ENCODE measurements around the gene JOSD2.

DNA sequence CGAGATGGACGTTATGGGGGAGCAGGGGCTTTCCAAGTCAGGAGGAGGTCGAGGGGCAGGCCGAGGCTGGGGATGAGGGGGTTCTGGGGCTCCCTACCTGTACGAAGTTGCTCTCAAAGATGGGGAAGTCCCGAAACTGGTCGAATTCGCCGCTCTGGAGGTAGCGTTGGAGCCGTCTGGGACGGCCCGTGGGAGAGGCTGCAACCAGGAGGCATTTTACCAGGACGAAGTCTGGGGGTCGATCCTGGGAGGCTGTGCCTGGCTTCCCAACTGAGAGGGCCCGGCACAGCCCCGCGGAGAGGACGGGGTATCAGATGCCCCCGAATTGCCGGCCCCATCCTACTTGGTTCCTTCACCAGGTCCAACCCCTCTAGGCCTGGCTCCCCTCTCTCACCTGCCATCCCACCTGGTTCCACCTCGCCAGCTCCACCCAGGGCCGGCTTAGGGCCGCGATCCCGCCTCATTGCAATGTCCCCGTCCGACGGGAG lies 35.2 kb downstream of the JOSD2 start:
- TF ChIP-seq POLR2A (IDR thresholded peaks at IDR 0.05) = no peak
- TF ChIP-seq, protein P1, sequence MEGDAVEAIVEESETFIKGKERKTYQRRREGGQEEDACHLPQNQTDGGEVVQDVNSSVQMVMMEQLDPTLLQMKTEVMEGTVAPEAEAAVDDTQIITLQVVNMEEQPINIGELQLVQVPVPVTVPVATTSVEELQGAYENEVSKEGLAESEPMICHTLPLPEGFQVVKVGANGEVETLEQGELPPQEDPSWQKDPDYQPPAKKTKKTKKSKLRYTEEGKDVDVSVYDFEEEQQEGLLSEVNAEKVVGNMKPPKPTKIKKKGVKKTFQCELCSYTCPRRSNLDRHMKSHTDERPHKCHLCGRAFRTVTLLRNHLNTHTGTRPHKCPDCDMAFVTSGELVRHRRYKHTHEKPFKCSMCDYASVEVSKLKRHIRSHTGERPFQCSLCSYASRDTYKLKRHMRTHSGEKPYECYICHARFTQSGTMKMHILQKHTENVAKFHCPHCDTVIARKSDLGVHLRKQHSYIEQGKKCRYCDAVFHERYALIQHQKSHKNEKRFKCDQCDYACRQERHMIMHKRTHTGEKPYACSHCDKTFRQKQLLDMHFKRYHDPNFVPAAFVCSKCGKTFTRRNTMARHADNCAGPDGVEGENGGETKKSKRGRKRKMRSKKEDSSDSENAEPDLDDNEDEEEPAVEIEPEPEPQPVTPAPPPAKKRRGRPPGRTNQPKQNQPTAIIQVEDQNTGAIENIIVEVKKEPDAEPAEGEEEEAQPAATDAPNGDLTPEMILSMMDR (IDR thresholded peaks at IDR 0.05) = no peak
